Femur (tissue), 1 donor: ENCODE data around the gene CD52.
"Not testable (repeated sequence)": the region's sequence is repeated elsewhere in the genome, so short reads cannot be mapped to it uniquely, and the experiment has no call there.

Source experiments
- DNase-seq: peaks from one replicate; pipeline ENCODE4 v3.0.0-alpha.2; 2017

Gene CD52

GRCh38 chr1:26284597-26285347 is 33.0 kb upstream of the CD52 start:
- no peak for DNase-seq

DNA sequence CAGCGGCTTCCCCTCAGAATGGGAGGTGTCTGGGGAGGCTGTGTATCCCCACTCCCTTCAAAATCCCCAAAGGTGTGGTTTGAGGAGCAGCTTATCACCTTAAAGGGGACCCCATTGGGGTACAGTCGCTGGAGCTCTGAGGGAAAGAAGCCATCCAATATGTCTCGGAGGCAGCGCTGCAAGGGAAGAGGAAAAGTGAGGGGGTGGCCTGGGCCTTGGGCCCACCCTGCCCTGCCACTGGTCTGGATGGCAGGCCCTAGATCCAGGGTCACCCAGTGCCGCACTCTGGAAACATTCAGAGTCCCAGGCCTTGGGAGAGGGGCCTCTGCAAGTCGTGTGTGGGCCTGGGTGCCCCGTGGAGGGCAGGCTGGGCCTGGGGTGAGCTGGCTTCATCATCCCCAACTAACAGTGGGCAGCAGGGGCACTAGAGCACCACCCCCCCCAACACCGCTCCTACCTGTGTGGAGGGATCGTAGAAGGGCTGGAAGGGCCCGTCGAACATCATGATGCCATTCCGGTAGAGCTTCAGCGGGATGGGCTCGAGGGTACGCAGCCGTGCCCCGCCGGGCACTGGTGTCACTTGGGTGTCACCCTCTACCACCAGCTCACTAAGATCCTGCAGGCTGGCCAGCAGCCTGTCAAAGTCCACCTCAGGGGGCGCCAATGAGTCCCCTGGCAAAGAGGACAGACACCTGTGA is 32.2 kb upstream of the CD52 start:
- DNase-seq: no peak

GRCh38 chr1:26286064-26286416 is 31.7 kb upstream of the CD52 start:
- no peak for DNase-seq

DNA sequence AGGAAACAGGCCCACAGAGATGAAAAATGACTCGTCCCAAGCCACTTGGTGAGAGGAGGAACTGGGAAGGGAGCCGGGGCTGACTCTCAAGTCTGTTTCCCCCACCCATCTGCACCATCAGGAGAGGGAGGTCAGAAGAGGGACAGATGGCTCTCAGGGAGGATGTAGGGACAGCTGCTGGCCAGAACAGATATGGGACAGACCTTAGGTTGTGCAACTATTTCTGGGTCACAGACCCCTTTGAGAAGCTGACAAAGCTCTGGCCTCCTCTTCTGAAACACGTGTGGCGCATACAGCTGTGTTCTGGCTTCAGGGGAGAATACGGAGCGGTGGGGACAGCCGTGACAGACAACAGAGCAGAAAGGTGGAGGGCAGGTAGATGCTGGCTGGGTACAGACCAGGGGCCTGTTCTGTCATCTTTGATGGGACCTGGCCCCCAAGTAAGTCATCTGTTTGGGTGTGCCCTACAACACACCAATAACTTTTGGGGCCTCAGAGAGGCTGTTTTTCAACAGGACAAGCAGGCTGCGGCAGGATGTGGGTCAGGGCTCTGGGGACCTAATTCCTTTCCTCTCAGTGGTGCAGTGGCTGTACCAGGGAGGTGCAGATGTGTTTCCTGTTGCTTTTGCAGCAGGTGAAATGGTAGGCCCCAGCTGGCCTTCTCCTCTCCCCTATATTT is 30.6 kb upstream of the CD52 start:
- DNase-seq: no peak

DNA sequence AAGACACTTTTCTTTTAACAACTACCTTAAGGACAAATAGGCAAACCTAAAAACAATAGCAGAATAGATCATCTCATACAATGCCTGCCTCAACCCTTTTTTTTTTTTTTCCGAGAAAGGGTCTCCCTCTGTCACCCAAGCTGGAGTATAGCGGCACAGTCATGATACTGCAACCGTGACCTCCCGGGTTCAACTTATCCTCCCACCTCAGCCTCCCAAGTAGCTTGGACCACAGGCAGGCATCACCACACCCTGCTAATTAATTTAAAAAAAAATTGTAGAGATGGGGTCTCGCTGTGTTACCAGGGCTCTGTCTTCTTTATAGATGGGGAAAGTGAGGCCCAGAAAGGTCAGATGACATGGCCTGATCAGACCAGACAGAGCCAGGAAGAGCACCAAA is 29.9 kb upstream of the CD52 start:
- no peak for DNase-seq

- DNase-seq: no peak
Observed at GRCh38 chr1:26288311-26288941, 29.3 kb upstream of the CD52 start.

DNA sequence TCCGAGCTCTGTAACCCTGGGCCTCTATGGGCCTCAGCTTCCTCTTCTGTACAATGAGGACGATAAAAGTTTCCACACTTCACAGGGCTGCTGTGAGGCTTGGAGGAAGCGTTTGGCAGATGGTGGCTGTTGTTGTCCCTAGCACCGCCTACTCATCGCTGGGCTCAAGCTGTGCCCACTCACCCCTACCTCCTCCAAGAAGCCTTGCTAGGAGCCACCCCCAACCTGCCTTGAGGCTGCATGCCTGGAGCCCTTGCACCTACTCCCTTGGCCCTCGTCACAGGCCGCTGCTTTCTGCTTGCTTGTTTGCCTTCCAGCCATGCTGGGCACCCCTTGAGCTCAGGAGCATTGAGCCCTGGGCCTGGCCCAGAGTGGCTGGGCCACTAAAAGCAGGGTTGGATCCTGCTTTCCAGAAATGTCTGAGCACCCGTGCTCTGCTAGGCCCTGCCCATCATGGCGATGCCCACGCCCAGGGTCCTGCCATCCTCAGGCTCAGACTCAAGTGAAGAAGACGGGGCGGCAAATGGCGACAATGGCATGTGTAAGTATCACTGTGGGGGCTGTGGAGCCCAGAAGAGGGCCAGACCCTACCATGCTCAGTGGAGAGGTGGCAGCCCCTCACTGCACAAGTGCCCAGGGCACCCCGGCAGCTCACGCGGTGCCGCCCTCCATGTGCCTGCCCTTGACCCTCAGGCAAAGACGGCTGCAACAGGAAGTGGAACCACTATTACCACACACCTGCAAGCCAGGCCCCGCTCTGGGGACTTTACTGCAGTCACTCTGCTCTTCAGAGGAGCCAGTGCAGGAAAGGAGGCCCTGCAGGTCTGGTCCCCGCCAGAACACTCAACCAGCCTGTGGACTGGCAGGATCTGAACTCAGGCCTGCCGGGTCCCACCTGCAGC is 28.3 kb upstream of the CD52 start:
- DNase-seq: peak; percentile 70

GRCh38 chr1:26290122-26290881 is 27.5 kb upstream of the CD52 start:
- DNase-seq: no peak

DNA sequence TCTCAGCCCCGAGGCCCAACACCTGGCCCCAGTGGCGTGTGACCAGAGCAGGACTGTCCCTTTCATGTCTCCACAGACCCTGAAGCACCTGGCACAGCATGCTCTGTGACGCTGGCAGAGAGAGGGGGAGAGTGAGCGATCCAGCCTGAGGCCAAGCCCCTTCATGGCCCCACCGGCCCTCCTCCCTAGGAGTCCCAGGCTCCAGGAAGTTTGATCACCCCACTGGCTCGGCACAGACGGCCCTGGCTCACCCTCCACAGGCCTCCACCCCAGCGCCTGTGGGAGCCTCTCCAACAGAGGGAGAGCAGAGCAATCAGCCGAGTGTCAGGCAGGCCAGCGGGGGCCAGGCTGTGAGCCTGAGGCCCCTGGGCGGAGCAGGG is 26.9 kb upstream of the CD52 start:
- DNase-seq: no peak

- DNase-seq: no peak
Observed at GRCh38 chr1:26291433-26291832, 26.3 kb upstream of the CD52 start.

- DNase-seq: no peak
Observed at GRCh38 chr1:26291939-26292338, 25.8 kb upstream of the CD52 start.

- not testable (repeated sequence) for DNase-seq
Observed at GRCh38 chr1:26292735-26293134, 25.0 kb upstream of the CD52 start.

GRCh38 chr1:26293911-26294463 is 23.8 kb upstream of the CD52 start:
- no peak for DNase-seq

DNA sequence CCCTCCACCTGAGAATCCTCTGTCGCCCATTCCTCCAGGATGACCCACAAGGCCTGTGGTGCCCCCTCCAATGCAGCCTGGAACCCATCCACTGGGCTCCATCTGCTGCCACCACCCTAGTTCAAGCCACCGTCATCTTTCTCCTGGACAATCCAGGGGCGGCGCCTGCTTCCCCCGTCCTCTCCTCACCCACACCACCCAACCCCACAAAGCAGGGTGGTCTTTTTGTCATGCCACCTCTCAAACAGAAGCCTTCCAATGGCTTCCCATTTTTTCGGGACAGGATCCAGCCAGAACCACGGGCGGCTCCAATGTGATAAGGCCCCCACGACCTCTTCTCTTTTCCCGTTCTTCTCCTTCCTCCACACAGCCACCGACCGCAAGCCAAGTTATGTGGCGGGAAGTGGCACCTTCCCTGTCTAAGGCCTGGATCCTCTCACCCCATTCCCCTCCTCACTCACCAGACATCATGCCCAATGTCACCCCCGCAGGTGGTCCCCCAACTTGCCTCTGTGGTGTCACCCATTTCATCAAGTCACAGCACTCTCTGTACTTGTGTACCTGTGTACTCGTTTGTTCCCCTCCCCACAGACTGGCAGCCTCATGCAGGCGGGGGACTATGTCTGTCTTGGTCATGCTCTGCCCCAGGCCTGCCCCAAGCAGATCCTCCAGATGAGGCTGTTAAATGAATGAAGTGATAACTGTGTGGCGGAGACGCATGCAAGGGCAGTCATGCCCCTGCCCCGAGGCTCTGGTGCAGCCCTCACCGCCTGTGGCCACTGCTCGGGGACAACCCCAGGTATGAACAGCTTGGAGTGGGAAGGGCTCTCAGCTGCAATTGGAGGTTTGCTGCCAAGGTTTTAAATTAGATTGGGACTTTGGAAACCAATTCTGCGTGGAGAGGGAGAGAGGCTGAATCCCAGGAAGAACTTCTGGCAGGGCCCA is 22.3 kb upstream of the CD52 start:
- no peak for DNase-seq

- no peak for DNase-seq
Observed at GRCh38 chr1:26296340-26297056, 21.3 kb upstream of the CD52 start.

- no peak for DNase-seq
Observed at GRCh38 chr1:26297057-26297790, 20.5 kb upstream of the CD52 start.

- DNase-seq: no peak
Observed at GRCh38 chr1:26297791-26298124, 20.0 kb upstream of the CD52 start.

- no peak for DNase-seq
Observed at GRCh38 chr1:26300578-26301275, 17.0 kb upstream of the CD52 start.
